HCT116 (cell line): Measurements from ENCODE around the gene AMZ2.
A peak's percentile ranks its signal among the peaks of the same experiment; 100 is the strongest.

Experiments
- CTCF ChIP-seq, 3 experiments: fragments of 200-600 bp in 1 of 3; sonication (generic) in 1 of 3; IDR thresholded peaks in 2 of 3; conservative IDR thresholded peaks in 1 of 3; 2 replicates each; pipeline ENCODE4 v1.5.1; 2012 to 2017; ENCODE audit warnings: low read depth in 2 of 3, low read length in 2 of 3, antibody characterized with exemption in 1 of 3, borderline replicate concordance in 1 of 3, control low read depth in 1 of 3, mild to moderate bottlenecking in 1 of 3, mixed read lengths in 1 of 3, mixed run types in 1 of 3, moderate library complexity in 1 of 3; ENCODE audit not compliant: insufficient read depth in 1 of 3
- EGR1 ChIP-seq: IDR thresholded peaks from 2 replicates; pipeline ENCODE4 v1.6.1; 2012; ENCODE audit warnings: low read depth
- EZH2phosphoT487 ChIP-seq: fragments of 200-600 bp; IDR thresholded peaks from 2 replicates; pipeline ENCODE4 v1.6.1; 2018; ENCODE audit warnings: antibody characterized with exemption, borderline replicate concordance
- FOSL1 ChIP-seq: IDR thresholded peaks from 2 replicates; pipeline ENCODE4 v1.6.1; 2012; ENCODE audit warnings: low read depth
- MAX ChIP-seq: IDR thresholded peaks from 2 replicates; pipeline ENCODE4 v1.6.1; 2012
- POLR2A ChIP-seq: IDR thresholded peaks from 2 replicates; pipeline ENCODE4 v1.7.0; 2011; ENCODE audit warnings: borderline replicate concordance; ENCODE audit not compliant: insufficient read depth, insufficient read length; ENCODE audit errors: extremely low read depth
- POLR2AphosphoS5 ChIP-seq: IDR thresholded peaks from 2 replicates; pipeline ENCODE4 v1.6.1; 2011; ENCODE audit warnings: mild to moderate bottlenecking, low read depth, low read length, moderate library complexity
- RAD21 ChIP-seq: IDR thresholded peaks from 2 replicates; pipeline ENCODE4 v1.6.1; 2012; ENCODE audit warnings: low read depth, mild to moderate bottlenecking
- SIN3A ChIP-seq: IDR thresholded peaks from 2 replicates; pipeline ENCODE4 v1.6.1; 2012; ENCODE audit warnings: low read depth
- TCF7L2 ChIP-seq: IDR thresholded peaks from 2 replicates; pipeline ENCODE4 v1.7.0; 2011; ENCODE audit warnings: borderline replicate concordance, inconsistent platforms; ENCODE audit not compliant: insufficient read depth, insufficient read length; ENCODE audit errors: extremely low read depth
- YY1 ChIP-seq: IDR thresholded peaks from 2 replicates; pipeline ENCODE4 v1.6.1; 2011; ENCODE audit warnings: low read length, low read depth, moderate library complexity, mild to moderate bottlenecking; ENCODE audit not compliant: insufficient replicate concordance; ENCODE audit errors: extremely low read depth
- ZFX ChIP-seq: fragments of 450-650 bp; IDR thresholded peaks from 2 replicates; pipeline ENCODE4 v1.6.1; 2017
- ZNF274 ChIP-seq: fragments of 200-500 bp; sonication (Bioruptor generic); IDR thresholded peaks from 2 replicates; pipeline ENCODE4 v1.6.1; 2014; ENCODE audit warnings: mild to moderate bottlenecking, low read depth, low read length, inconsistent platforms

DNA sequence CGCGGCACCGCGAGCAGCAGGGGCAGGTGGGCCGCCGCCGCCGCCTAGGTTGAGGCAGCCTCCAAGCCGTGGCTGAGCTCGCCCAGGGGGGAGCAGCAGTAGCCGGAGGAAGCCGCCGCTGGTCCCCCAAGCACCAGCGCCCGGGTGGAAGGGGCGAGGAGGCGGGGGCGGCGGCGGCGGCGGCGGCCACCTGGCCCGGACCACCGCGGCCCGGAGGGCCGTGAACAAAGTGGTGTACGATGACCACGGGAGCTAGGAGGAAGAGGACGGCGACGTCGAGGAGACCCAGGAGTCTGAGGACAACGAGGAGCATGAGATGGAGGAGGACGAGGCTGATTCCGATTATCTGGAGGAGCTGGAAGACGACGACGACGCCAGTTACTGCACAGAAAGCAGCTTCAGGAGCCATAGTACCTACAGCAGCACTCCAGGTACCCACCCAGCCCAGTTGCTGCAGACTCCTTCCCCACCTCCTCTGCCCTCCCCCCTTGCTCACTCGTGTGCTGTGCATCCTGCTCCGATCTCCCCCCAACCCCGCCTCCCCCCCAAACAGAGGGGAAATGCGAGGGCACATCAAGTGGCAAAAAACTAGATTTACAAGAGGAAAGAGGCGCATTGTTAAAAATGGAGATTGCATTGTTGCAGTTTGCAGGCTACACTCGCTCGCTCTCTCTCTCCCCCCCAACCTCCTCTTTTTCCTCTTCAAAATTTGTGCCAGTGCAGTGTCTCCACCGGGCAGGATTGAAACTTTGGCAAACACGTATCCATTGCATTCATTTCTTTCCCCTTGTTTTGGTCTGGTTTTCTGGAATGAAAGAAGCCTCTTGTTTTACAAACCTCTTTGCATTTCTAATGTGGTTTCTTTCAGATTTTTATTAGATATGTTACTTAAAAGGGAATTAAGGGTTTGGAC, 41.8 kb upstream of the AMZ2 start:
- no peak for TF ChIP-seq FOSL1
- TF ChIP-seq CTCF (IDR thresholded peaks at IDR 0.05 in 2 of 3, conservative IDR thresholded peaks at IDR 0.05 in 1 of 3; ENCODE audit: borderline replicate concordance in 1 of 3, insufficient read depth in 1 of 3, low read depth in 2 of 3, low read length in 2 of 3) = no peak
- no peak for TF ChIP-seq SIN3A
- TF ChIP-seq ZFX = peak; percentile 57; the same call in 1 of the 2 replicates
- TF ChIP-seq MAX = no peak
- no peak for TF ChIP-seq TCF7L2
- TF ChIP-seq POLR2AphosphoS5 = no peak
- TF ChIP-seq EGR1 = no peak
- TF ChIP-seq POLR2A = no peak
- TF ChIP-seq RAD21 = no peak
- TF ChIP-seq ZNF274 = no peak
- TF ChIP-seq EZH2phosphoT487 = no peak
- TF ChIP-seq YY1 = no peak
